GM19372 (cell line): ENCODE results near the gene SMIM28.

Experiments
- ATAC-seq: cut with Tn5 transposase; IDR thresholded peaks from one replicate; pipeline ENCODE4 v1.9.1; 2021; ENCODE audit warnings: mild to moderate bottlenecking, low read depth, moderate library complexity; ENCODE audit not compliant: unreplicated experiment

The SMIM28 gene

GRCh38 chr6:138426500-138427123, 48.9 kb downstream of the SMIM28 start:
- no peak for ATAC-seq

GRCh38 chr6:138427701-138428100, 50.0 kb downstream of the SMIM28 start:
- ATAC-seq = no peak

GRCh38 chr6:138428944-138429598, 51.4 kb downstream of the SMIM28 start:
- ATAC-seq = no peak

GRCh38 chr6:138429761-138430160, 52.1 kb downstream of the SMIM28 start:
- no peak for ATAC-seq

GRCh38 chr6:138430361-138431145, 52.8 kb downstream of the SMIM28 start:
- ATAC-seq = no peak

GRCh38 chr6:138431256-138432062, 53.8 kb downstream of the SMIM28 start:
- ATAC-seq = no peak

GRCh38 chr6:138432063-138432356, 54.3 kb downstream of the SMIM28 start:
- no peak for ATAC-seq
